Erythroblast (primary cell): ENCODE data around the gene ANKRD13D.
"Not testable (repeated sequence)": the region's sequence is repeated elsewhere in the genome, so short reads cannot be mapped to it uniquely, and the experiment has no call there.

Experiments used
- DNase-seq, 2 experiments: peaks; one replicate each; lab custom pipeline; 2025; lab: John Stamatoyannopoulos, UW
- GATA1 ChIP-seq: IDR thresholded peaks from 2 replicates; pipeline ENCODE4 v1.6.1; 2011; ENCODE audit warnings: low read depth, mild to moderate bottlenecking, control low read depth, low read length, moderate library complexity
- POLR2A ChIP-seq: IDR thresholded peaks from 2 replicates; pipeline ENCODE4 v1.6.1; 2011; ENCODE audit warnings: mild to moderate bottlenecking, low read length

The ANKRD13D gene

GRCh38 chr11:67314218-67314617 is 25.1 kb downstream of the ANKRD13D start:
- TF ChIP-seq POLR2A: no peak
- TF ChIP-seq GATA1: no peak
- no peak for DNase-seq

GRCh38 chr11:67315325-67315909 is 26.3 kb downstream of the ANKRD13D start:
- DNase-seq: no peak
- TF ChIP-seq GATA1: no peak
- TF ChIP-seq POLR2A: no peak

- TF ChIP-seq POLR2A (no peak), GATA1 (no peak)
Measured at GRCh38 chr11:67316882-67317204, 27.7 kb downstream of the ANKRD13D start.

GRCh38 chr11:67317205-67317887 is 28.2 kb downstream of the ANKRD13D start:
- TF ChIP-seq GATA1 (no peak), POLR2A (peak; percentile 70)
- DNase-seq: peak; percentile 96 to 99

More at GRCh38 chr11:67316882-67317204, 27.7 kb downstream of the ANKRD13D start:
- DNase-seq: no peak

GRCh38 chr11:67317888-67318555 is 28.9 kb downstream of the ANKRD13D start:
- TF ChIP-seq POLR2A (no peak), GATA1 (no peak)
- DNase-seq: no peak

- not testable (repeated sequence) for DNase-seq
Measured at GRCh38 chr11:67318876-67319275, 29.8 kb downstream of the ANKRD13D start.

- no peak for DNase-seq
- no peak for TF ChIP-seq GATA1
- no peak for TF ChIP-seq POLR2A
Measured at GRCh38 chr11:67320011-67320410, 30.9 kb downstream of the ANKRD13D start.

- DNase-seq: no peak
Measured at GRCh38 chr11:67320691-67321090, 31.6 kb downstream of the ANKRD13D start.

GRCh38 chr11:67321313-67321871 is 32.3 kb downstream of the ANKRD13D start:
- TF ChIP-seq POLR2A (no peak), GATA1 (no peak)
- DNase-seq: peak in 1 of 2 experiments; percentile 29

More at GRCh38 chr11:67320691-67321090, 31.6 kb downstream of the ANKRD13D start:
- TF ChIP-seq POLR2A (no peak), GATA1 (no peak)

GRCh38 chr11:67322049-67322448 is 32.9 kb downstream of the ANKRD13D start:
- no peak for DNase-seq
- no peak for TF ChIP-seq GATA1
- no peak for TF ChIP-seq POLR2A

GRCh38 chr11:67323526-67323925 is 34.4 kb downstream of the ANKRD13D start:
- no peak for DNase-seq
- TF ChIP-seq POLR2A (no peak), GATA1 (no peak)

GRCh38 chr11:67332081-67332691 is 43.1 kb downstream of the ANKRD13D start:
- TF ChIP-seq GATA1: no peak
- TF ChIP-seq POLR2A: no peak
- no peak for DNase-seq

GRCh38 chr11:67337257-67337656 is 48.2 kb downstream of the ANKRD13D start:
- DNase-seq: no peak
- TF ChIP-seq POLR2A (no peak), GATA1 (no peak)

GRCh38 chr11:67344264-67344663 is 55.2 kb downstream of the ANKRD13D start:
- DNase-seq: no peak
- TF ChIP-seq POLR2A (no peak), GATA1 (no peak)
